Esophagus squamous epithelium (tissue), 4 donors: Measurements from ENCODE around the gene TSLP.

Experiments used
- POLR2A ChIP-seq, 4 donors: fragments of 450-650 bp; IDR thresholded peaks; one replicate each; pipeline ENCODE4 v1.6.1; 2017; ENCODE audit warnings: antibody characterized with exemption in 4 of 4, mild to moderate bottlenecking in 4 of 4, moderate library complexity in 3 of 4
- TF ChIP-seq, protein P1 (sequence below), 6 experiments: fragments of 450-650 bp in 4 of 6; fragments of 200-600 bp in 2 of 6; sonication (generic) in 2 of 6; IDR thresholded peaks; one replicate each; pipeline ENCODE4 v1.5.1; 2016 to 2019; ENCODE audit warnings: antibody characterized with exemption in 6 of 6, mild to moderate bottlenecking in 4 of 6, moderate library complexity in 4 of 6

- TF ChIP-seq POLR2A (IDR thresholded peaks at IDR 0.05), result no peak
- TF ChIP-seq, protein P1, sequence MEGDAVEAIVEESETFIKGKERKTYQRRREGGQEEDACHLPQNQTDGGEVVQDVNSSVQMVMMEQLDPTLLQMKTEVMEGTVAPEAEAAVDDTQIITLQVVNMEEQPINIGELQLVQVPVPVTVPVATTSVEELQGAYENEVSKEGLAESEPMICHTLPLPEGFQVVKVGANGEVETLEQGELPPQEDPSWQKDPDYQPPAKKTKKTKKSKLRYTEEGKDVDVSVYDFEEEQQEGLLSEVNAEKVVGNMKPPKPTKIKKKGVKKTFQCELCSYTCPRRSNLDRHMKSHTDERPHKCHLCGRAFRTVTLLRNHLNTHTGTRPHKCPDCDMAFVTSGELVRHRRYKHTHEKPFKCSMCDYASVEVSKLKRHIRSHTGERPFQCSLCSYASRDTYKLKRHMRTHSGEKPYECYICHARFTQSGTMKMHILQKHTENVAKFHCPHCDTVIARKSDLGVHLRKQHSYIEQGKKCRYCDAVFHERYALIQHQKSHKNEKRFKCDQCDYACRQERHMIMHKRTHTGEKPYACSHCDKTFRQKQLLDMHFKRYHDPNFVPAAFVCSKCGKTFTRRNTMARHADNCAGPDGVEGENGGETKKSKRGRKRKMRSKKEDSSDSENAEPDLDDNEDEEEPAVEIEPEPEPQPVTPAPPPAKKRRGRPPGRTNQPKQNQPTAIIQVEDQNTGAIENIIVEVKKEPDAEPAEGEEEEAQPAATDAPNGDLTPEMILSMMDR (IDR thresholded peaks at IDR 0.05), result no peak
Observed at GRCh38 chr5:111095982-111096381, 24.5 kb downstream of the TSLP start.
